Testis (tissue), 2 donors: ENCODE measurements around the gene C19orf53.

Experiments
- POLR2A ChIP-seq: fragments of 450-650 bp; IDR thresholded peaks from one replicate; pipeline ENCODE4 v1.6.1; 2017; ENCODE audit warnings: antibody characterized with exemption, mild to moderate bottlenecking, moderate library complexity
- TF ChIP-seq, protein P1 (sequence below), 3 experiments: fragments of 450-650 bp in 2 of 3; fragments of 200-600 bp in 1 of 3; sonication (generic) in 1 of 3; IDR thresholded peaks; one replicate each; pipeline ENCODE4 v1.5.1; 2016 to 2019; ENCODE audit warnings: antibody characterized with exemption in 3 of 3, mild to moderate bottlenecking in 2 of 3, moderate library complexity in 1 of 3

DNA sequence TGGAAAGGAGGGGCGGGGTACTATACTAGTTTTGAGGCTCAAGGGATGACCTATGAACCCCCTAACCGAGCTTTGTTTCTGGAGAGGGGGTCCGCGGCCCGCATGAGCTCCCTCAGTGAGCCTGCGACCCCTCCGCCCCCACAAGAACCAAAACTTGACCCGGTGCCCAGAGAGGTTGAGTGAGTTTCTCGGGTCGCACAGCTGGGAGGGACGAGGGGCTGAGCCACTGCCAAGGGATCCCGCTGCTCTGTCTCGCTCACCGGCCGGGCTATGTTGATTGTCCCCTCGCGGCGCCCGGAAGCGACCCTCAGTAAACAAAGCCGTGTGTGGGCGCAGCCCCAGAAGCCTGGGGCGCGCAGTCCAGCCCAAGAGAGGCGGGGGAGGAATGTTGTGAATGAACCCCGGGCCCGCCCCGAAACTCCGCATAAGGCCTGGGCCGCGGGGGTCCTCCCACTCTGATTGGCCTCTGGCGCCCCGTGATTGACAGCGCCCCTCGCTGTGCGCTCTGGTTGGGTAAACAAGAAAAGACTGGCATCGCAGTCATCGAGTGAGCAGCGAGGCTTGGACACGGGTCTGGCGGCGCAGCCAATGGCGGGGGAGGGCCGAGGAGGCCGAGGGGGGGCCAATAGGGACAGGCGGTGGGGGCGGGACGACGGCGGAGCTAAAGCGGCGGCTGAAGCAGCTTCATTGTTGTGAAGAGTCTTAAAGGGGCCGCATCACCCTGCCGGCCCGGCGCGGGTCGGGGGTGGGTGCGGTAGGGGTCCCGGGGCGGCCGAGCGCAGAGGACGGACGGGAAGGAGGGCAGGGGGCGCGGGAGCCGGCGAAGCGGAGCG is 20.7 kb downstream of the C19orf53 start, which contains the start of gene ZSWIM4:
- no peak for TF ChIP-seq POLR2A
- TF ChIP-seq, protein P1, sequence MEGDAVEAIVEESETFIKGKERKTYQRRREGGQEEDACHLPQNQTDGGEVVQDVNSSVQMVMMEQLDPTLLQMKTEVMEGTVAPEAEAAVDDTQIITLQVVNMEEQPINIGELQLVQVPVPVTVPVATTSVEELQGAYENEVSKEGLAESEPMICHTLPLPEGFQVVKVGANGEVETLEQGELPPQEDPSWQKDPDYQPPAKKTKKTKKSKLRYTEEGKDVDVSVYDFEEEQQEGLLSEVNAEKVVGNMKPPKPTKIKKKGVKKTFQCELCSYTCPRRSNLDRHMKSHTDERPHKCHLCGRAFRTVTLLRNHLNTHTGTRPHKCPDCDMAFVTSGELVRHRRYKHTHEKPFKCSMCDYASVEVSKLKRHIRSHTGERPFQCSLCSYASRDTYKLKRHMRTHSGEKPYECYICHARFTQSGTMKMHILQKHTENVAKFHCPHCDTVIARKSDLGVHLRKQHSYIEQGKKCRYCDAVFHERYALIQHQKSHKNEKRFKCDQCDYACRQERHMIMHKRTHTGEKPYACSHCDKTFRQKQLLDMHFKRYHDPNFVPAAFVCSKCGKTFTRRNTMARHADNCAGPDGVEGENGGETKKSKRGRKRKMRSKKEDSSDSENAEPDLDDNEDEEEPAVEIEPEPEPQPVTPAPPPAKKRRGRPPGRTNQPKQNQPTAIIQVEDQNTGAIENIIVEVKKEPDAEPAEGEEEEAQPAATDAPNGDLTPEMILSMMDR (IDR thresholded peaks at IDR 0.05), result no peak
